ENCODE measurements around the gene DUSP7. TPM values are rescaled to one million over a fixed set of nuclear protein-coding genes. Genes with fewer than 3 reads are reported as not detected.

The DUSP7 gene
- total RNA-seq, 1 donor from 2014 or later = 23.5 TPM

GRCh38 chr3:52023860-52024764 lies 32.3 kb downstream of the DUSP7 start:
- Histone ChIP-seq H3K27me3 (ENCODE audit: control insufficient read depth, insufficient read depth, low read length) (no peaks in the 10 kb centered on the region), H3K36me3 (ENCODE audit: control insufficient read depth, insufficient read depth, low read length) (no peaks in the 10 kb centered on the region), H3K4me3 (ENCODE audit: low read depth, low read length) (no peak overlapping the region)
- TF ChIP-seq CTCF (IDR thresholded peaks at IDR 0.05; ENCODE audit: insufficient read depth, low read length, poor library complexity, severe bottlenecking) = no peak
- DNase-seq (ENCODE audit: low read depth) = no peak

GRCh38 chr3:52023101-52023770 lies 33.1 kb downstream of the DUSP7 start:
- Histone ChIP-seq H3K36me3 (ENCODE audit: control insufficient read depth, insufficient read depth, low read length) (no peaks in the 10 kb centered on the region), H3K4me3 (ENCODE audit: low read depth, low read length) (no peak overlapping the region), H3K27me3 (ENCODE audit: control insufficient read depth, insufficient read depth, low read length) (no peaks in the 10 kb centered on the region)
- DNase-seq (ENCODE audit: low read depth) = no peak
- no peak for TF ChIP-seq CTCF (IDR thresholded peaks at IDR 0.05; ENCODE audit: insufficient read depth, low read length, poor library complexity, severe bottlenecking)

GRCh38 chr3:52022323-52023100 lies 33.9 kb downstream of the DUSP7 start:
- Histone ChIP-seq H3K27me3 (ENCODE audit: control insufficient read depth, insufficient read depth, low read length) (no peaks in the 10 kb centered on the region), H3K36me3 (ENCODE audit: control insufficient read depth, insufficient read depth, low read length) (no peaks in the 10 kb centered on the region), H3K4me3 (ENCODE audit: low read depth, low read length) (no peak overlapping the region)
- DNase-seq (ENCODE audit: low read depth) = no peak
- TF ChIP-seq CTCF (IDR thresholded peaks at IDR 0.05; ENCODE audit: insufficient read depth, low read length, poor library complexity, severe bottlenecking) = no peak

DNA sequence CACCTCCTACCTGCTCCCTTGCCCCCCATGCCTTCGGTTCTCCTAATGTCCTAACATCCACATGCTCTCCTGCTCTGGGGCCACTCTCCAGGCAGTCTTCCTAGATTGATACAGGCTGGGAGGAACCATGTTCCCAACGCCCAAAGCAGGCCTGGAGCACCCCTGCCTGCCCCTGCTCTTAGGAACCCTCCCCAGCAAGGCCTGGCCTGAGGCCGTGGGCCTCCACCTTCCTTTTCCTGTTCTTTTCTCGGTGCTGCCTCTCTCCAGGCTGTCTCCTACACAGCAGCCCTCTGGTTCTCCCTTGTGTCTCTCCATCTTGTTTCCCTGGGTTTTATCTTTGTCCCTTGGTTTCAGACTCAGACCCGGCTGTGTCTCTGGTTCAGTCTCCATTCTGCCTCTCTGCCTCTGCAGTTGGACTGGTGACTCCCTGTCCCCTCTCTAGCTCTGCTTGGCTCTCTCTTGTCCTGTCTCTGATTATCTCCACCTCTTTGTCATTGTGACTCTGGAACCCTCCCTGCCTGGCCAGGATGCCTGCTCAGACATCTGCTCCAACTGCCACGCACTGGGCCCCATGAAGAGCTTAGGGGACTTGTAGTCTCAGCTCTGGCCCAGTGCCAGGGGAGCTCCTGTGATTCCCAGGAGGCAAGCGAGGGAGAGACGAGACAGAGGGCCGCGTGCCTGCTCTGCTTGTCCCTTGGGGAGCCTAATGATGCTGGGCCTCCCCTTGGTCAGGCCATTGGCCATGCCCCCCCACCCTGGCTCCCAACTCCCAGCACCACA lies 34.7 kb downstream of the DUSP7 start:
- no peaks in the 10 kb centered on the region for H3K27me3 ChIP-seq (ENCODE audit: control insufficient read depth, insufficient read depth, low read length)
- H3K36me3 ChIP-seq (ENCODE audit: control insufficient read depth, insufficient read depth, low read length) = no peaks in the 10 kb centered on the region
- TF ChIP-seq CTCF (IDR thresholded peaks at IDR 0.05; ENCODE audit: insufficient read depth, low read length, poor library complexity, severe bottlenecking) = no peak
- no peak overlapping the region for H3K4me3 ChIP-seq (ENCODE audit: low read depth, low read length)
- no peak for DNase-seq (ENCODE audit: low read depth)

DNA sequence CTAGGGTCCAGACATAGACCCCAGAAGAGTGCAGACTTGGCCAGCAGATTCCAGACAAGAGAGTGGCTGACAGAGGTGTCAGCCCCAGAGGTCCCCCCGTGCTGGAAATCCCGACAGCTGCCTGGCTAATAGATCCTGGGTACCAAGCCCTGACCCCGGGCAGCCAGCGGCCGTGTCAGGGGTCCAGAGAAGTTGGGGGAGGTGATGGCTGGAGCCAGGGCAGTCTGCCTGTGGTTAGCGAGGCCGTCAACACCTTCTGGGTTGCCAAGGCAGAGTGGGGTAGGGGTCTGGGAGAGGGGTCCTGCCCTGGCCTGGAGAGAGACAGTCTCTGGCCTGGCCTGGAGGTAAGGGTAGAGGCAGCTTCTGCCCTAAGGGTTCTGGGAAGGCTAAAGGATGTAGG lies 35.6 kb downstream of the DUSP7 start:
- Histone ChIP-seq H3K36me3 (ENCODE audit: control insufficient read depth, insufficient read depth, low read length) (no peaks in the 10 kb centered on the region), H3K27me3 (ENCODE audit: control insufficient read depth, insufficient read depth, low read length) (no peaks in the 10 kb centered on the region), H3K4me3 (ENCODE audit: low read depth, low read length) (no peak overlapping the region)
- DNase-seq (ENCODE audit: low read depth) = no peak
- TF ChIP-seq CTCF (IDR thresholded peaks at IDR 0.05; ENCODE audit: insufficient read depth, low read length, poor library complexity, severe bottlenecking) = no peak

Data from kidney epithelial cell (primary cell).